Gastroesophageal sphincter (tissue), 4 donors: ENCODE measurements around the gene TBC1D24. TPM values are rescaled to one million over a fixed set of nuclear protein-coding genes. Genes with fewer than 3 reads are reported as not detected.

Experiments used
- ATAC-seq: fragments of 150-250 bp; one replicate; pipeline ENCODE4 v1.9.1; 2016; ENCODE audit warnings: mild to moderate bottlenecking, moderate library complexity
- H3K27ac ChIP-seq, 4 donors: fragments of 200-600 bp; sonication (generic) in 3 of 4; 1 replicate in 3 of 4; 2 replicates in 1 of 4; pipeline ENCODE4 v1.5.1; 2016 to 2019
- H3K27me3 ChIP-seq: fragments of 200-600 bp; sonication (generic); one replicate; pipeline ENCODE4 v1.5.1; 2019
- H3K36me3 ChIP-seq, 2 donors: fragments of 200-600 bp; sonication (generic); one replicate each; pipeline ENCODE4 v1.5.1; 2019; ENCODE audit warnings: control low read depth in 1 of 2
- H3K4me1 ChIP-seq, 3 donors: fragments of 200-600 bp; sonication (generic); 1 replicate in 2 of 3; 2 replicates in 1 of 3; pipeline ENCODE4 v1.5.1; 2016 to 2019; ENCODE audit warnings: control low read depth in 2 of 3
- H3K4me3 ChIP-seq, 2 donors: fragments of 200-600 bp; sonication (generic); one replicate each; pipeline ENCODE4 v1.5.1; 2019; ENCODE audit warnings: mild to moderate bottlenecking in 1 of 2, moderate library complexity in 1 of 2
- H3K9me3 ChIP-seq, 3 donors: fragments of 200-600 bp; sonication (generic); one replicate each; pipeline ENCODE4 v1.5.1; 2017 to 2019; ENCODE audit warnings: control low read depth in 2 of 3
- CTCF ChIP-seq, 4 experiments: fragments of 200-600 bp in 2 of 4; fragments of 450-650 bp in 2 of 4; sonication (generic) in 1 of 4; IDR thresholded peaks; one replicate each; pipeline ENCODE4 v1.5.1; 2017 to 2019; ENCODE audit warnings: antibody characterized with exemption in 4 of 4, mild to moderate bottlenecking in 2 of 4, moderate library complexity in 2 of 4
- EP300 ChIP-seq: sonication (generic); formaldehyde crosslinking; IDR thresholded peaks from one replicate; pipeline ENCODE4 v1.6.1; 2017; ENCODE audit warnings: antibody characterized with exemption, mild to moderate bottlenecking
- POLR2A ChIP-seq, 2 donors: fragments of 450-650 bp; IDR thresholded peaks; one replicate each; pipeline ENCODE4 v1.6.1; 2017; ENCODE audit warnings: antibody characterized with exemption in 2 of 2, mild to moderate bottlenecking in 2 of 2, moderate library complexity in 1 of 2
- POLR2AphosphoS5 ChIP-seq: sonication (generic); formaldehyde crosslinking; IDR thresholded peaks from one replicate; pipeline ENCODE4 v1.6.1; 2017; ENCODE audit warnings: antibody characterized with exemption
- WGBS, 2 donors: methylation state at CpG; one replicate each; pipeline ENCODE4 v1.1.5; 2018; ENCODE audit warnings: low coverage in 1 of 2; 5-methylcytosine and 5-hydroxymethylcytosine counted together
- total RNA-seq, 4 donors: library from RNA; depleted of rRNA; stranded (reverse); fragments of >200 nt; gene quantifications; one replicate each; pipeline ENCODE4 v1.1.0, GENCODE V29; 2016

The TBC1D24 gene
- total RNA-seq, 4 donors from 2014 or later: 6.2 to 18.4 (median 14.2) TPM

GRCh38 chr16:2529061-2529931, 54.4 kb downstream of the TBC1D24 start:
- no peak overlapping the region for H3K4me3 ChIP-seq
- WGBS, 2 donors: no CpG with 5 or more reads among the region's 32 CpGs
- H3K27me3 ChIP-seq: no peaks in the 10 kb centered on the region
- peak overlapping the region in 1 of 4 donors; percentile 4 for H3K27ac ChIP-seq
- no peaks in the 10 kb centered on the region for H3K9me3 ChIP-seq
- TF ChIP-seq POLR2A (IDR thresholded peaks at IDR 0.05) (no peak), POLR2AphosphoS5 (no peak), CTCF (IDR thresholded peaks at IDR 0.05) (no peak), EP300 (no peak)
- H3K4me1 ChIP-seq: peaks cover 0 to 24% (median 6%) of the 10 kb centered on the region in 3 donors
- peaks cover 0 to 61% of the 10 kb centered on the region in 2 donors for H3K36me3 ChIP-seq
- ATAC-seq: no peak

GRCh38 chr16:2529961-2530628, 55.2 kb downstream of the TBC1D24 start:
- H3K4me1 ChIP-seq: peaks cover 0 to 24% (median 6%) of the 10 kb centered on the region in 3 donors
- 87 to 89% methylated on average over 4 to 5 of the region's 15 CpGs for WGBS, 2 donors
- TF ChIP-seq POLR2AphosphoS5 (no peak), EP300 (no peak), POLR2A (IDR thresholded peaks at IDR 0.05) (no peak), CTCF (IDR thresholded peaks at IDR 0.05) (no peak)
- H3K36me3 ChIP-seq: peaks cover 0 to 53% of the 10 kb centered on the region in 2 donors
- H3K4me3 ChIP-seq: no peak overlapping the region
- peak overlapping the region in 1 of 4 donors; percentile 97 for H3K27ac ChIP-seq
- H3K27me3 ChIP-seq: no peaks in the 10 kb centered on the region
- no peaks in the 10 kb centered on the region for H3K9me3 ChIP-seq
- no peak for ATAC-seq

- ATAC-seq: no peak
- Histone ChIP-seq H3K27me3 (no peaks in the 10 kb centered on the region), H3K4me1 (peaks cover 0 to 24% (median 6%) of the 10 kb centered on the region in 3 donors), H3K4me3 (no peak overlapping the region), H3K27ac (peak overlapping the region; percentile 52 to 99 (median 95)), H3K9me3 (no peaks in the 10 kb centered on the region), H3K36me3 (peaks cover 0 to 46% of the 10 kb centered on the region in 2 donors)
- no peak for TF ChIP-seq POLR2A (IDR thresholded peaks at IDR 0.05)
- no peak for TF ChIP-seq POLR2AphosphoS5
- TF ChIP-seq EP300: no peak
- TF ChIP-seq CTCF (IDR thresholded peaks at IDR 0.05): no peak
- no CpG with 5 or more reads among the region's 14 CpGs for WGBS, 2 donors
Measured at GRCh38 chr16:2530629-2531318, 55.8 kb downstream of the TBC1D24 start.

GRCh38 chr16:2531371-2531695, 56.4 kb downstream of the TBC1D24 start, which contains the start of gene CEMP1:
CEMP1 (minus strand) TSS chr16:2531408; CDS start chr16:2531073, 335 bp downstream.
- TF ChIP-seq POLR2AphosphoS5 (no peak), EP300 (no peak)
- H3K4me3 ChIP-seq: peak within 1 kb of the TSS; percentile 68 to 77
- no peaks in the 10 kb centered on the region for H3K9me3 ChIP-seq
- no peak for ATAC-seq
- WGBS, 2 donors: no CpG with 5 or more reads among the region's 11 CpGs
- peaks cover 0 to 41% of the 10 kb centered on the region in 2 donors for H3K36me3 ChIP-seq
- peak within 1 kb of the TSS; percentile 93 to 99 (median 96) for H3K27ac ChIP-seq
- peaks cover 0 to 29% (median 6%) of the 10 kb centered on the region in 3 donors for H3K4me1 ChIP-seq
- no peaks in the 10 kb centered on the region for H3K27me3 ChIP-seq
